H1 (cell line): ENCODE results near the gene CHPF. TPM values are rescaled to one million over a fixed set of nuclear protein-coding genes. Genes with fewer than 3 reads are reported as not detected.

ENCODE experiments used
- CTCF ChIA-PET: fragments of 300-600 bp; sonication (Branson Sonifier 250); formaldehyde crosslinking; loops from one replicate; lab custom pipeline; 2021; ENCODE audit not compliant: partially characterized antibody; lab: Charles Lee
- POLR2A ChIA-PET: fragments of 300-600 bp; sonication (Branson Sonifier 250); formaldehyde crosslinking; loops from one replicate; lab custom pipeline; 2021; ENCODE audit warnings: inconsistent platforms; ENCODE audit not compliant: partially characterized antibody; lab: Charles Lee
- DNase-seq, 2 experiments: peaks; one replicate each; pipeline versions ENCODE4 v3.0.0 to v3.0.0-alpha.2; 2010 to 2022; ENCODE audit warnings: low spot score in 2 of 2, low read depth in 1 of 2, mixed read lengths in 1 of 2
- FAIRE-seq: peaks from 2 replicates; lab custom pipeline; 2011; peaks lifted over from hg19 to GRCh38; lab: Jason Lieb, UNC
- H2AFZ ChIP-seq: 2 replicates; pipeline ENCODE4 v1.8.1; 2012; ENCODE audit warnings: low read length, inconsistent platforms
- H2AK5ac ChIP-seq: 2 replicates; pipeline ENCODE4 v1.6.1; 2013; ENCODE audit warnings: low read depth, low read length
- H2BK120ac ChIP-seq: replicated peaks from 2 replicates; pipeline ENCODE3; 2013; ENCODE audit warnings: low read depth, low read length, inconsistent platforms
- H2BK12ac ChIP-seq: 2 replicates; pipeline ENCODE4 v1.6.1; 2013; ENCODE audit warnings: low read depth, low read length
- H2BK15ac ChIP-seq: 2 replicates; pipeline ENCODE4 v1.6.1; 2013; ENCODE audit warnings: low read length
- H2BK20ac ChIP-seq: 2 replicates; pipeline ENCODE4 v1.6.1; 2013; ENCODE audit warnings: low read length
- H2BK5ac ChIP-seq: 2 replicates; pipeline ENCODE4 v1.6.1; 2013; ENCODE audit warnings: low read depth, low read length
- H3K14ac ChIP-seq: 2 replicates; pipeline ENCODE4 v1.6.1; 2013; ENCODE audit warnings: inconsistent platforms; ENCODE audit not compliant: insufficient read length
- H3K18ac ChIP-seq: 2 replicates; pipeline ENCODE4 v1.6.1; 2013; ENCODE audit warnings: low read length; ENCODE audit errors: extremely low read depth
- H3K23ac ChIP-seq: 2 replicates; pipeline ENCODE4 v1.6.1; 2013; ENCODE audit warnings: inconsistent platforms; ENCODE audit not compliant: insufficient read length
- H3K23me2 ChIP-seq: 2 replicates; pipeline ENCODE4 v1.6.1; 2013; ENCODE audit warnings: low read depth, low read length
- H3K27ac ChIP-seq: 2 replicates; pipeline ENCODE4 v1.6.1; 2011; ENCODE audit warnings: low read depth, low read length, inconsistent platforms
- H3K27me3 ChIP-seq, 4 experiments: replicated peaks in 1 of 4; 1 replicate in 1 of 4; 2 replicates in 3 of 4; pipeline versions ENCODE4 v1.6.1 to v1.8.1; 2011 to 2013; ENCODE audit warnings: low read length in 3 of 4, mild to moderate bottlenecking in 3 of 4, inconsistent platforms in 2 of 4, mixed read lengths in 2 of 4, moderate library complexity in 1 of 4; ENCODE audit not compliant: control insufficient read depth in 3 of 4, insufficient read depth in 3 of 4; ENCODE audit errors: extremely low read depth in 1 of 4
- H3K36me3 ChIP-seq, 4 experiments: 2 replicates each; pipeline versions ENCODE4 v1.6.1 to v1.8.1; 2011 to 2013; ENCODE audit warnings: mild to moderate bottlenecking in 4 of 4, low read length in 3 of 4, moderate library complexity in 2 of 4, control low read depth in 1 of 4, inconsistent platforms in 1 of 4; ENCODE audit not compliant: insufficient read depth in 4 of 4, control insufficient read depth in 2 of 4
- H3K4ac ChIP-seq: replicated peaks from 2 replicates; pipeline ENCODE3; 2013; ENCODE audit warnings: low read length, low read depth, mixed read lengths, inconsistent platforms; ENCODE audit not compliant: insufficient read length
- H3K4me1 ChIP-seq, 4 experiments: replicated peaks in 1 of 4; 1 replicate in 1 of 4; 2 replicates in 3 of 4; pipeline versions ENCODE4 v1.6.1 to v1.8.1; 2011 to 2013; ENCODE audit warnings: low read length in 3 of 4, inconsistent platforms in 2 of 4, mixed read lengths in 1 of 4; ENCODE audit not compliant: insufficient read depth in 4 of 4, control insufficient read depth in 3 of 4
- H3K4me2 ChIP-seq, 2 experiments: 2 replicates each; pipeline versions ENCODE4 v1.6.1 to v1.8.1; 2011 to 2013; ENCODE audit warnings: low read depth in 2 of 2, low read length in 2 of 2, control low read depth in 1 of 2, inconsistent platforms in 1 of 2, mild to moderate bottlenecking in 1 of 2; ENCODE audit not compliant: insufficient read depth in 1 of 2
- H3K4me3 ChIP-seq, 4 experiments: fragments of 200-600, 300-600 bp in 1 of 4; sonication (generic), shearing (Covaris generic), sonication (Bioruptor Twin) in 1 of 4; 2 replicates each; pipeline versions ENCODE4 v1.5.1 to v1.8.1; 2011 to 2016; ENCODE audit warnings: low read length in 4 of 4, low read depth in 3 of 4, control low read depth in 2 of 4, inconsistent platforms in 2 of 4, mild to moderate bottlenecking in 2 of 4, mixed read lengths in 1 of 4, moderate library complexity in 1 of 4; ENCODE audit not compliant: insufficient read depth in 2 of 4; ENCODE audit errors: extremely low read depth in 1 of 4
- H3K56ac ChIP-seq: replicated peaks from 2 replicates; pipeline ENCODE3; 2013; ENCODE audit warnings: low read depth, mild to moderate bottlenecking, mixed read lengths, low read length, inconsistent platforms; ENCODE audit not compliant: insufficient read length
- H3K79me1 ChIP-seq: 2 replicates; pipeline ENCODE4 v1.6.1; 2013; ENCODE audit warnings: low read depth, low read length, control low read depth
- H3K79me2 ChIP-seq, 2 experiments: 2 replicates each; pipeline versions ENCODE4 v1.6.1 to v1.8.1; 2012 to 2013; ENCODE audit warnings: low read length in 2 of 2, mild to moderate bottlenecking in 2 of 2, inconsistent platforms in 1 of 2; ENCODE audit not compliant: insufficient read depth in 2 of 2, control insufficient read depth in 1 of 2
- H3K9ac ChIP-seq, 4 experiments: replicated peaks in 1 of 4; 1 replicate in 1 of 4; 2 replicates in 3 of 4; pipeline versions ENCODE4 v1.6.1 to v1.8.1; 2011 to 2013; ENCODE audit warnings: low read depth in 3 of 4, low read length in 3 of 4, control low read depth in 2 of 4, mild to moderate bottlenecking in 2 of 4, moderate library complexity in 2 of 4, inconsistent platforms in 1 of 4; ENCODE audit errors: extremely low read depth in 1 of 4
- H3K9me3 ChIP-seq, 2 experiments: 2 replicates each; pipeline versions ENCODE4 v1.6.1 to v1.8.1; 2012 to 2013; ENCODE audit warnings: mild to moderate bottlenecking in 2 of 2, moderate library complexity in 2 of 2, control low read depth in 1 of 2, inconsistent platforms in 1 of 2, low read depth in 1 of 2, low read length in 1 of 2, mixed read lengths in 1 of 2; ENCODE audit not compliant: insufficient read depth in 2 of 2
- H4K20me1 ChIP-seq, 2 experiments: replicated peaks in 1 of 2; 2 replicates each; pipeline versions ENCODE3 to v1.8.1; 2011 to 2013; ENCODE audit warnings: inconsistent platforms in 2 of 2, low read length in 2 of 2, mild to moderate bottlenecking in 1 of 2; ENCODE audit not compliant: insufficient read depth in 2 of 2, control insufficient read depth in 1 of 2
- H4K5ac ChIP-seq: 2 replicates; pipeline ENCODE4 v1.6.1; 2013; ENCODE audit warnings: low read length, low read depth, mixed read lengths, inconsistent platforms; ENCODE audit not compliant: insufficient read length
- H4K8ac ChIP-seq: 2 replicates; pipeline ENCODE4 v1.8.0; 2013; ENCODE audit warnings: mild to moderate bottlenecking, moderate library complexity, low read length, inconsistent platforms; ENCODE audit not compliant: insufficient read depth; ENCODE audit errors: extremely low read depth
- H4K91ac ChIP-seq: replicated peaks from 2 replicates; pipeline ENCODE3; 2013; ENCODE audit warnings: low read length, mixed read lengths, inconsistent platforms; ENCODE audit not compliant: insufficient read length
- BRCA1 ChIP-seq: IDR thresholded peaks from 2 replicates; pipeline ENCODE4 v1.6.1; 2012; ENCODE audit warnings: low read depth, low read length, improper control_type of control experiment
- CBX8 ChIP-seq: fragments of 300-800, 300-1000 bp; sonication (generic); IDR thresholded peaks from 2 replicates; pipeline ENCODE4 v1.7.1; 2016; ENCODE audit warnings: low read depth, low read length, borderline replicate concordance
- CREB1 ChIP-seq: IDR thresholded peaks from 2 replicates; pipeline ENCODE4 v1.6.1; 2012; ENCODE audit warnings: inconsistent platforms
- GABPA ChIP-seq: IDR thresholded peaks from 2 replicates; pipeline ENCODE4 v1.6.1; 2011; ENCODE audit warnings: mild to moderate bottlenecking, low read length, moderate library complexity, borderline replicate concordance; ENCODE audit not compliant: insufficient read depth
- JUND ChIP-seq: IDR thresholded peaks from 2 replicates; pipeline ENCODE4 v1.6.1; 2011; ENCODE audit warnings: mild to moderate bottlenecking, improper control_type of control experiment, low read length
- RAD21 ChIP-seq, 2 experiments: IDR thresholded peaks in 1 of 2; conservative IDR thresholded peaks in 1 of 2; 2 replicates each; pipeline ENCODE4 v1.6.1; 2011; ENCODE audit warnings: low read depth in 2 of 2, low read length in 2 of 2, improper control_type of control experiment in 1 of 2, inconsistent platforms in 1 of 2, mild to moderate bottlenecking in 1 of 2, moderate library complexity in 1 of 2
- SP4 ChIP-seq: IDR thresholded peaks from 2 replicates; pipeline ENCODE4 v1.6.1; 2012; ENCODE audit warnings: low read length, inconsistent platforms
- WGBS, 2 experiments: shearing (Covaris generic) in 1 of 2; methylation state at CpG; one replicate each; pipeline versions ENCODE4 v1.1.6 to v1.1.7; 2013 to 2015; ENCODE audit warnings: low lambda C conversion rate in 2 of 2, mixed read lengths in 2 of 2, inconsistent platforms in 1 of 2, low coverage in 1 of 2, missing lambda C conversion rate in 1 of 2; ENCODE audit not compliant: insufficient replicate concordance in 2 of 2, insufficient coverage in 1 of 2, insufficient read length in 1 of 2; ENCODE audit errors: extremely low coverage in 1 of 2, missing lambda C conversion rate in 1 of 2; 5-methylcytosine and 5-hydroxymethylcytosine counted together
- long read RNA-seq, 2 experiments: library from RNA in 1 of 2; library from capped mRNA in 1 of 2; stranded (forward); transcript quantifications; one replicate each; pipeline ENCODE4 v2.0.0, GENCODE V29; 2021; ENCODE audit warnings: inconsistent platforms in 1 of 2
- polyA minus RNA-seq, 3 experiments: library from RNA; depleted of rRNA, polyadenylated mRNA; stranded (reverse); fragments of >200 nt; gene quantifications; 1 replicate in 2 of 3; 2 replicates in 1 of 3; pipeline ENCODE4 v1.2.3, GENCODE V29; 2011
- polyA plus RNA-seq, 7 experiments: library from polyadenylated mRNA; depleted of rRNA in 3 of 7; stranded (reverse) in 5 of 7; unstranded in 2 of 7; fragments of >200 nt in 5 of 7; fragments of 200-250 nt in 2 of 7; gene quantifications; 1 replicate in 5 of 7; 2 replicates in 1 of 7; 4 replicates in 1 of 7; pipeline versions ENCODE4 v1.2.1 to v1.2.3, GENCODE V29; 2011 to 2013; ENCODE audit warnings: missing spikeins in 2 of 7, mixed read lengths in 2 of 7
- total RNA-seq: library from RNA; stranded (reverse); fragmentation: NEBNext Ultra II Directional; extraction: Animal tissue kit (Norgen Biotek cat#: 25700); gene quantifications from 2 replicates; pipeline ENCODE4 v1.2.1, GENCODE V29; 2021

Gene CHPF
- total RNA-seq (62.9 and 68.1 TPM in 2 replicates), polyA plus RNA-seq (2011; rRNA removed) (67.3 and 103 TPM in 2 replicates), polyA minus RNA-seq (2011; rRNA and poly(A)+ RNA removed) (17.3 and 20.9 TPM in 2 replicates)
- polyA plus RNA-seq (2011; cell fraction: cytosol; rRNA removed), result 61.7 TPM
- 76.8 TPM for polyA plus RNA-seq (2011; cell fraction: nucleus; rRNA removed)
- polyA plus RNA-seq (2012, experiment 1 of 2), result 33.7 to 59.5 TPM (median 55.7 TPM) in 4 replicates
- 62.7 TPM for polyA plus RNA-seq (2012, experiment 2 of 2)
- polyA plus RNA-seq (2013, experiment 1 of 2), result 107 TPM
- 107 TPM for polyA plus RNA-seq (2013, experiment 2 of 2)
- polyA minus RNA-seq (2011; cell fraction: cytosol; rRNA and poly(A)+ RNA removed), result 62.2 TPM
- polyA minus RNA-seq (2011; cell fraction: nucleus; rRNA and poly(A)+ RNA removed), result 38.8 TPM
- long read RNA-seq, experiment 1, transcript CHPF-202 (2 exons, 1,079 nt), result minor isoform, 7 of 99 reads
- long read RNA-seq, experiment 1, transcript CHPF-201 (4 exons, 3,013 nt), result major isoform, 36 of 99 reads
- long read RNA-seq, experiment 1, partial matches to known transcripts, result 48 of 99 reads
- long read RNA-seq, experiment 1, other reads (novel, unspliced or antisense), result 8 of 99 reads
- long read RNA-seq, experiment 2, partial matches to known transcripts, result 0 of 1 reads
- long read RNA-seq, experiment 2, other reads (novel, unspliced or antisense), result 1 of 1 reads

DNA sequence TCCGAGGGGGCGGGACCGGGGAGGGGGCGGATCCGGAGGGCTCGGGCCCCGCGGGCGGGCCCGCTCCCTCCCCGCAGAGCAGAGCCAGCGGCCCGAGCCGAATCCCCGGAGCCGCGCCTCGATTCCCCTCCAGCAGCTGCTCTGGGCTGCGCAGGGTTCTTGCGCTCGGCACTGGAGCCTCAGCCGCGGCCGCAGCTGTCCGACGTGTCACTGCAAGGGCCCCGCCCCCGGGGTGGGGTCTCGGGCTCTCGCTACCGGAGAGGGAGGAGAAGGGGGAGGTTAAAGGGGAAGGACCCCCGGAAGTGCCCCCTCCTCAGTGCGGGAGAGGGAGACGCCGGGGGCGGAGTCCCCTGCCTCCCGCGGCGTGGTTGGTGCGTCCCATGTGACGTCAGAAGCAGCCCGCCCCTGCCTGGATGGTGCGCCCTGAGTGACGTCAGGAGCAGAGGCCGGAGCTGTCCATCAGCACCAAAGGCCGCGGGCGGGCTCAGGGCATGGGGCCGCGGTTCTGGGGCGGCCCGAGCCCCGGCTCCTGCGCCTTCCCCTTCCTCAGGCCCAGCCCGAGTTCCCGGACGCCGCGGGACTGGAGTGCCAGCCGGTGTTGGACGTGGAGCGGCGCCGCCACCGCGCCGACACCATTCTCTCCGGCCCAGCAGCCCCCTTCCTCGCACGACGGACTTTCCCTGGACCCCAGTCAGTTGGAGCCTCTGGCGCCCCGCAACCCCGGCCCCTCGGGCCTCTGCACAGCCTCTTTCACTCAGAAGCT is at the start of gene CHPF, which contains the start of gene TMEM198:
Gene CHPF (minus strand): TSS at position 214 of the 763 bp plus-strand sequence. CDS start 271 bp downstream, outside the sequence.
Gene TMEM198 (plus strand): TSS at position 433 of the 763 bp plus-strand sequence. CDS start 700 bp downstream, outside the sequence.
- DNase-seq, result peak; percentile 98
- peak within 1 kb of the TSS; percentile 19; the same call in 1 of the 2 replicates for H3K27ac ChIP-seq
- H2BK120ac ChIP-seq, result no peak within 1 kb of the TSS
- no peak within 1 kb of the TSS for H3K14ac ChIP-seq
- no peak within 1 kb of the TSS for H2BK20ac ChIP-seq
- peak within 1 kb of the TSS; percentile 48; the same call in 1 of the 2 replicates for H3K18ac ChIP-seq
- peak within 1 kb of the TSS; percentile 85; the same call in 1 of the 2 replicates for H2BK5ac ChIP-seq
- peaks cover 4% of the 10 kb centered on the region; the same call in 1 of the 2 replicates for H3K79me1 ChIP-seq
- peak within 1 kb of the TSS; percentile 73 for H4K8ac ChIP-seq
- H3K4me3 ChIP-seq, result peak within 1 kb of the TSS; percentile 73 to 90 (median 80)
- H3K9ac ChIP-seq, result peak within 1 kb of the TSS; percentile 52 to 78 (median 70)
- peak; percentile 36 for FAIRE-seq
- peaks cover 14% of the 10 kb centered on the region; the same call in 1 of the 2 replicates for H3K23me2 ChIP-seq
- H2BK15ac ChIP-seq, result no peak within 1 kb of the TSS
- no peak within 1 kb of the TSS for H2AK5ac ChIP-seq
- peaks cover 0 to 6% of the 10 kb centered on the region in 2 experiments; a peak in 1 of 4 replicates for H3K79me2 ChIP-seq
- peaks cover 2 to 13% (median 7%) of the 10 kb centered on the region in 4 experiments; a peak in 6 of 7 replicates for H3K4me1 ChIP-seq
- H2AFZ ChIP-seq, result no peak within 1 kb of the TSS
- H3K9me3 ChIP-seq, result no peaks in the 10 kb centered on the region
- H2BK12ac ChIP-seq, result no peak within 1 kb of the TSS
- H3K23ac ChIP-seq, result no peak within 1 kb of the TSS
- peaks cover 0 to 4% (median 0%) of the 10 kb centered on the region in 4 experiments; a peak in 2 of 7 replicates for H3K27me3 ChIP-seq
- H3K4me2 ChIP-seq, result peak within 1 kb of the TSS; percentile 62 to 90
- H3K4ac ChIP-seq, result no peak within 1 kb of the TSS
- peaks cover 14 to 23% of the 10 kb centered on the region in 2 experiments for H4K20me1 ChIP-seq
- H4K91ac ChIP-seq, result no peak within 1 kb of the TSS
- peak within 1 kb of the TSS; percentile 84 for H3K56ac ChIP-seq
- ChIA-PET POLR2A (interaction anchor here (0.6 to 3.3 kb wide), 17 partner anchors 10 to 110 kb away, joined by 3 to 44 read pairs (median 4); partner anchors contain the start of genes GMPPA, INHA, OBSL1 and STK11IP), CTCF (interaction anchor here (0.8 to 113.1 kb wide), 17 partner anchors 14 to 146 kb away, joined by 3 to 7248 read pairs (median 7); partner anchors contain the start of genes DES, GMPPA, INHA and OBSL1)
- peaks cover 4 to 22% (median 12%) of the 10 kb centered on the region in 4 experiments; a peak in 6 of 8 replicates for H3K36me3 ChIP-seq
- H4K5ac ChIP-seq, result no peak within 1 kb of the TSS
- 1% methylated on average over 55 of the region's 75 CpGs; no CpG with 5 or more reads in 1 of the 2 experiments for WGBS, 2 experiments
- TF ChIP-seq CBX8 (no peak), SP4 (peak; percentile 86; the same call in 1 of the 2 replicates), BRCA1 (peak; percentile 52; the same call in 1 of the 2 replicates), GABPA (peak; percentile 88), RAD21 (IDR thresholded peaks at IDR 0.05 in 1 of 2, conservative IDR thresholded peaks at IDR 0.05 in 1 of 2; ENCODE audit: low read depth in 2 of 2, low read length in 2 of 2) (no peak; a peak in 1 of 4 replicates), CREB1 (peak; percentile 99), JUND (peak; percentile 90)
